ENCODE measurements around the gene KRTAP5-1. TPM values are rescaled to one million over a fixed set of nuclear protein-coding genes. Genes with fewer than 3 reads are reported as not detected.

The KRTAP5-1 gene
- total RNA-seq, 2 donors from 2014 or later = not detected

- Histone ChIP-seq H3K4me3 (no peak overlapping the region), H3K27me3 (replicated peaks; ENCODE audit: insufficient read depth) (peaks cover 9% of the 10 kb centered on the region), H3K9me3 (no peaks in the 10 kb centered on the region), H3K27ac (no peak overlapping the region), H3K4me1 (replicated peaks) (peaks cover under 1% of the 10 kb centered on the region), H3K36me3 (no peaks in the 10 kb centered on the region)
- TF ChIP-seq CTCF (IDR thresholded peaks at IDR 0.05) (no peak), POLR2AphosphoS5 (IDR thresholded peaks at IDR 0.05) (no peak), POLR2A (IDR thresholded peaks at IDR 0.05) (no peak)
- no peak for DNase-seq (ENCODE audit: low spot score)
- intact Hi-C loops (cut with DNase I) = no loop called here
- WGBS = 85% methylated on average over 11 of the region's 22 CpGs
Measured at GRCh38 chr11:1541474-1542204, 43.4 kb downstream of the KRTAP5-1 start.

GRCh38 chr11:1540074-1540473 is 45.0 kb downstream of the KRTAP5-1 start:
- Histone ChIP-seq H3K4me1 (replicated peaks) (no peaks in the 10 kb centered on the region), H3K36me3 (no peaks in the 10 kb centered on the region), H3K27me3 (replicated peaks; ENCODE audit: insufficient read depth) (peaks cover 4% of the 10 kb centered on the region), H3K27ac (no peak overlapping the region), H3K9me3 (no peaks in the 10 kb centered on the region), H3K4me3 (no peak overlapping the region)
- DNase-seq (ENCODE audit: low spot score) = no peak
- TF ChIP-seq POLR2A (IDR thresholded peaks at IDR 0.05) = no peak
- TF ChIP-seq POLR2AphosphoS5 (IDR thresholded peaks at IDR 0.05) = no peak
- no peak for TF ChIP-seq CTCF (IDR thresholded peaks at IDR 0.05)
- 84% methylated on average over 6 of the region's 6 CpGs for WGBS
- intact Hi-C loops (cut with DNase I) = no loop called here

- H3K36me3 ChIP-seq = no peaks in the 10 kb centered on the region
- DNase-seq (ENCODE audit: low spot score) = no peak
- H3K27me3 ChIP-seq (replicated peaks; ENCODE audit: insufficient read depth) = no peaks in the 10 kb centered on the region
- peaks cover 4% of the 10 kb centered on the region for H3K4me1 ChIP-seq (replicated peaks)
- 89% methylated on average over 5 of the region's 5 CpGs for WGBS
- intact Hi-C loops (cut with DNase I) = no loop called here
- no peak for TF ChIP-seq POLR2A (IDR thresholded peaks at IDR 0.05)
- TF ChIP-seq CTCF (IDR thresholded peaks at IDR 0.05) = no peak
- TF ChIP-seq POLR2AphosphoS5 (IDR thresholded peaks at IDR 0.05) = no peak
- no peak overlapping the region for H3K27ac ChIP-seq
- H3K4me3 ChIP-seq = no peak overlapping the region
- no peaks in the 10 kb centered on the region for H3K9me3 ChIP-seq
Measured at GRCh38 chr11:1538153-1538552, 46.9 kb downstream of the KRTAP5-1 start.

- no peaks in the 10 kb centered on the region for H3K9me3 ChIP-seq
- TF ChIP-seq POLR2AphosphoS5 (IDR thresholded peaks at IDR 0.05) = no peak
- no peak for TF ChIP-seq CTCF (IDR thresholded peaks at IDR 0.05)
- no peak for TF ChIP-seq POLR2A (IDR thresholded peaks at IDR 0.05)
- DNase-seq (ENCODE audit: low spot score) = no peak
- H3K27me3 ChIP-seq (replicated peaks; ENCODE audit: insufficient read depth) = no peaks in the 10 kb centered on the region
- H3K27ac ChIP-seq = no peak overlapping the region
- H3K36me3 ChIP-seq = no peaks in the 10 kb centered on the region
- no peak overlapping the region for H3K4me3 ChIP-seq
- intact Hi-C loops (cut with DNase I) = no loop called here
- H3K4me1 ChIP-seq (replicated peaks) = peaks cover 19% of the 10 kb centered on the region
- WGBS = 77% methylated on average over 16 of the region's 16 CpGs
Measured at GRCh38 chr11:1536065-1536843, 48.8 kb downstream of the KRTAP5-1 start.

All from prostate gland (tissue), 2 donors.